ENCODE results near the gene ZDBF2.
"Not testable (repeated sequence)": the region's sequence is repeated elsewhere in the genome, so short reads cannot be mapped to it uniquely, and the experiment has no call there.

GRCh38 chr2:206299608-206300007, 25.1 kb downstream of the ZDBF2 start:
- TF ChIP-seq CTCF (IDR thresholded peaks at IDR 0.05); EZH2 (IDR thresholded peaks at IDR 0.05; ENCODE audit: borderline replicate concordance, insufficient read depth, low read depth, low read length, poor library complexity, severe bottlenecking): not testable (repeated sequence)

Data from B cell (primary cell).